Pancreas (tissue), 10 donors: ENCODE results near the gene KIF2A. TPM values are rescaled to one million over a fixed set of nuclear protein-coding genes. Genes with fewer than 3 reads are reported as not detected.

ENCODE experiments used
- ATAC-seq, 4 donors: fragments of 200-7000 bp; cut with Tn5 transposase; one replicate each; pipeline versions ENCODE4 v1.8.0 to v1.9.1; 2020; ENCODE audit warnings: mild to moderate bottlenecking in 4 of 4, moderate library complexity in 4 of 4
- DNase-seq, 6 donors: peaks; one replicate each; pipeline ENCODE4 v3.0.0-alpha.2; 2020
- FAIRE-seq: peaks from 2 replicates; lab custom pipeline; 2012; peaks lifted over from hg19 to GRCh38; lab: Jason Lieb, UNC
- H3K27ac ChIP-seq, 4 donors: fragments of 200-600 bp; sonication (generic); 1 replicate in 3 of 4; 2 replicates in 1 of 4; pipeline versions ENCODE4 v1.5.0 to v1.8.0; 2020
- H3K27me3 ChIP-seq, 4 donors: fragments of 200-600 bp; one replicate each; pipeline ENCODE4 v1.8.0; 2021
- H3K36me3 ChIP-seq, 3 donors: fragments of 200-600 bp; sonication (generic) in 1 of 3; one replicate each; pipeline versions ENCODE4 v1.5.0 to v1.8.0; 2020 to 2021
- H3K4me1 ChIP-seq, 3 donors: fragments of 200-600 bp; one replicate each; pipeline ENCODE4 v1.8.0; 2021
- H3K4me3 ChIP-seq, 4 donors: fragments of 200-600 bp; sonication (generic) in 2 of 4; one replicate each; pipeline versions ENCODE4 v1.5.0 to v1.8.0; 2020 to 2021
- H3K9me3 ChIP-seq, 4 donors: fragments of 200-600 bp; one replicate each; pipeline ENCODE4 v1.8.0; 2021
- CTCF ChIP-seq, 4 donors: fragments of 200-600 bp; sonication (generic) in 3 of 4; IDR thresholded peaks; one replicate each; pipeline versions ENCODE4 v1.5.0 to v1.8.0; 2021; ENCODE audit warnings: antibody characterized with exemption in 4 of 4
- WGBS, 2 donors: extraction: QIAGEN DNeasy Blood & Tissue Kit; methylation state at CpG; one replicate each; pipeline ENCODE4 v1.1.7; 2013; 5-methylcytosine and 5-hydroxymethylcytosine counted together
- intact Hi-C, 3 donors: fragments of 100-400 bp; cut with DNase I; formaldehyde crosslinking; loops; one replicate each; pipeline versions ENCODE4 v1.11.1 to v1.14.2; 2022
- polyA plus RNA-seq, 2 donors: library from polyadenylated mRNA; stranded (reverse); fragments of 200-250 nt; gene quantifications; one replicate each; pipeline ENCODE4 v1.2.3, GENCODE V29; 2013
- total RNA-seq, 6 donors: library from RNA; stranded (reverse); fragmentation: NEBNext Ultra II Directional in 4 of 6; extraction: Animal tissue kit (Norgen Biotek cat#: 25700) in 4 of 6; gene quantifications; one replicate each; pipeline versions ENCODE4 v1.2.1 to v1.2.4, GENCODE V29; 2021 to 2023
- donor health status: healthy with polysubstance abuse.
- donor health status: DM: no; HTN: no; CAD: no; lungs with moderate emphysema.
- donor health status: DM: no; HTN: no; CAD: no.
- donor health status: control.
- donor health status: control.
- donor health status: Bipolar disorder and iron deficiency.
- donor health status: DM: yes; HTN: yes; CAD: no.
- donor health status: DM: no; HTN: no; CAD: no.
- donor health status: DM: no; HTN: no; CAD: no.
- donor health status: DM: yes; HTN: yes; CAD: no.

Gene KIF2A
- total and polyA plus RNA-seq, 8 donors = 3.7 to 24.5 (median 14.4) TPM

DNA sequence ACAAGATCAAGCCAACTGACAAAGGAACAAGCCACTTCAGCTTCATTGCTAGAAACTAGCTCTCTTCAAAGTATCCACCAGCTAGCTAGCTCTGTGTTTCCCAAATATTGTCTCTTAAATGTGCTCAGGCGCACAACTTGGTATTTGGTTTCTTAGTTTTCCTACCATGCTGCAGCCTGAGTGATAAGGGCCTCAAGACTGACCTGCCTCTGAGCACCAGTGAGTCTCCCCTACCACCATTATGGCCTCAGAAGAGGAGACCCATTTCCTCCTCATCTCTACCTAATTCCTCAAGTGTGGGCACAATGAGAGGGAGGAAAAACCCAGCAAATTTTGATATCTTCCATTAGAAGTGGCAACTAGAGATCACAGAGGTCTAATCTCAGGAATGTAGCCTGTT lies 34.6 kb upstream of the KIF2A start:
- ATAC-seq (no peak), FAIRE-seq (no peak), DNase-seq (no peak)
- intact Hi-C loops = no loop called here
- Histone ChIP-seq H3K4me3 (no peak overlapping the region), H3K36me3 (no peaks in the 10 kb centered on the region), H3K27ac (no peak overlapping the region), H3K9me3 (no peaks in the 10 kb centered on the region), H3K27me3 (no peaks in the 10 kb centered on the region), H3K4me1 (peaks cover 0 to 14% (median 0%) of the 10 kb centered on the region in 3 donors)
- WGBS, 2 donors = 91 to 92% methylated on average over 1 of the region's 1 CpG
- TF ChIP-seq CTCF (IDR thresholded peaks at IDR 0.05) = no peak

DNA sequence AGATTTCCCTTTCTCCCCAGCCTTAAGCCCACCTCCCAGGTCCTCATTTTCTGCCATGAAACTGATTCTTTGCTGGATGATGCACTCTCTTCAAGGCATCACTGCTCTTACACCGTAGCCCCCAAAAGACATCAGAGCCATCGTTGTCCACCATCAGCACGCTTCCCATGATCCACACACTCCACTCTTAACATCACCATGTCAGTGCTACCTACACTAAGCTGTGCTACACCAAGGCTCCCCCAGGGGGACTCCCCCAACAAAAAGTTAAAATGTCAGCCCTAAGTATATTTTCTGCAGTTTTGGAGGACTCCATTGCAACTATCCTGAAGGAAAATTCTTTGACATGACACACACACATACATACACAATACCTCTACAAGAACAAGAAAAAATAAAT lies 34.1 kb upstream of the KIF2A start:
- WGBS, 2 donors = 87 to 93% methylated on average over 3 of the region's 3 CpGs
- no peaks in the 10 kb centered on the region for H3K27me3 ChIP-seq
- FAIRE-seq (no peak), ATAC-seq (no peak), DNase-seq (no peak)
- no peak for TF ChIP-seq CTCF (IDR thresholded peaks at IDR 0.05)
- intact Hi-C loops = no loop called here
- H3K4me1 ChIP-seq = peaks cover 0 to 15% (median 0%) of the 10 kb centered on the region in 3 donors
- no peak overlapping the region for H3K27ac ChIP-seq
- no peak overlapping the region for H3K4me3 ChIP-seq
- no peaks in the 10 kb centered on the region for H3K9me3 ChIP-seq
- H3K36me3 ChIP-seq = no peaks in the 10 kb centered on the region

DNA sequence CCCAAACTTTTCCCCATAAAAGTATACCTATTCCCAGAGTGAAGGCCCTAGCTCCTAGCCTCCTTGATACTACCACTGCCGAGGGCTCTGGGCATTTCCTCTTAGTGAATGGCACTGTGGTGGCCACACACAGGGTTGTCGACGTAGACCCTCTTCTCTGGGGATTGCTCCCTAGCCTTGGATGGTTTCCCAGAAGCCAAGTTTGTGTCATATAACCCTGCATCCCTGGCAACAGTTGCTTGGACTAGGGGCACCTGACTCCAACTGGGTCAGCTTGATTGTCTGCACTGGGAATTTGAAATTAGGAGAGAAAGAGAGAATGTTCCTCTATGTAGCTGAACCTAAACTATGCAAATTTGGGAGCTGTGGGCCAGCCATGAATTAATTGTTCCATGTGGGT lies 32.3 kb upstream of the KIF2A start:
- intact Hi-C loops = no loop called here
- no peak for FAIRE-seq
- Histone ChIP-seq H3K9me3 (no peaks in the 10 kb centered on the region), H3K36me3 (no peaks in the 10 kb centered on the region), H3K4me3 (no peak overlapping the region), H3K27me3 (no peaks in the 10 kb centered on the region), H3K4me1 (peaks cover 0 to 15% (median 0%) of the 10 kb centered on the region in 3 donors), H3K27ac (no peak overlapping the region)
- ATAC-seq = no peak
- WGBS, 2 donors = 94 to 98% methylated on average over 3 of the region's 3 CpGs
- no peak for TF ChIP-seq CTCF (IDR thresholded peaks at IDR 0.05)
- no peak for DNase-seq

DNA sequence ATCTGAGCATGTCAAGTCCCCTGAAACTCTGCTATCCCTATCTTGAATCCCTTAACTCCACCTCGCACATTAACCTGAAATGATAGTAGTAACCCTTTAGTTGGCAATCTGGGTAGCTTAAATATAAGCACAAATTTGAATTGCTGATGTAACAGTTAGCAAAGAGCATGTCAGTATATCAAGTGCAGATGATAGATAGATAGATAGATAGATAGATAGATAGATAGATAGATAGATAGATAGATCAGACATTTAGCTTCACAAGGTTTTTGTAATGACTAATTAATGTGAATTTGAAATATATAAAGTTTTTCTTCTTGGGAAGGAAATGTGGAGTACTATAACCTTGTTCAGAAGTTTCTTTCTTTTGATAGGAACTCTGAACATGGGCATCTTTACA lies 30.4 kb upstream of the KIF2A start:
- intact Hi-C loops = no loop called here

More for the DNA sequence above, 30.4 kb upstream of the KIF2A start:
- TF ChIP-seq CTCF (IDR thresholded peaks at IDR 0.05) = no peak
- H3K27ac ChIP-seq = no peak overlapping the region
- no peak for FAIRE-seq
- 69 to 81% methylated on average over 1 of the region's 1 CpG for WGBS, 2 donors
- H3K36me3 ChIP-seq = no peaks in the 10 kb centered on the region
- H3K4me3 ChIP-seq = no peak overlapping the region
- no peak for ATAC-seq
- H3K4me1 ChIP-seq = peaks cover 0 to 10% (median 0%) of the 10 kb centered on the region in 3 donors
- H3K27me3 ChIP-seq = no peaks in the 10 kb centered on the region
- H3K9me3 ChIP-seq = no peaks in the 10 kb centered on the region
- DNase-seq = no peak
